HepG2 (cell line): ENCODE data around the gene EPX. TPM values are rescaled to one million over a fixed set of nuclear protein-coding genes. Genes with fewer than 3 reads are reported as not detected.

Experiments
- ATAC-seq: fragments of 200-7000 bp; cut with Tn5 transposase; 3 replicates; pipeline ENCODE4 v1.9.1; 2020; ENCODE audit warnings: mild to moderate bottlenecking, moderate library complexity
- BruUV-seq: library from RNA; stranded (reverse); fragments of 400-500 nt; replicated peaks from 2 replicates; lab custom pipeline; 2021; lab: Mats Ljungman, UMichigan
- CTCF ChIA-PET: fragments of 300-600 bp; formaldehyde crosslinking; extraction: SDS; loops from one replicate; lab custom pipeline; 2021; ENCODE audit warnings: low total read pairs, inconsistent platforms, low intra/inter-chr PET ratio; lab: Yijun Ruan, JAX
- POLR2A ChIA-PET: fragments of 350-600 bp; sonication (Branson Sonifier 250); formaldehyde crosslinking; loops from one replicate; lab custom pipeline; 2020; ENCODE audit warnings: antibody characterized with exemption, inconsistent platforms; lab: Yijun Ruan, JAX
- DNase-seq: peaks from one replicate; pipeline ENCODE4 v3.0.0-alpha.2; 2015; ENCODE audit warnings: low spot score
- FAIRE-seq: peaks from 3 replicates; lab custom pipeline; 2011; peaks lifted over from hg19 to GRCh38; lab: Jason Lieb, UNC
- H2AFZ ChIP-seq: one replicate; pipeline ENCODE4 v1.6.1; 2011; ENCODE audit warnings: low read length, inconsistent platforms
- H3K27ac ChIP-seq: fragments of 300-600 bp; 3 replicates; pipeline ENCODE4 v1.8.0; 2011; ENCODE audit warnings: mixed run types, mild to moderate bottlenecking, mixed read lengths, low read length, inconsistent platforms; ENCODE audit not compliant: insufficient read depth; ENCODE audit errors: extremely low read length
- H3K27me3 ChIP-seq, 2 experiments: fragments of 200-600 bp in 1 of 2; 2 replicates in 1 of 2; 3 replicates in 1 of 2; pipeline versions ENCODE4 v1.6.0 to v1.8.0; 2011; ENCODE audit warnings: low read length in 2 of 2, mild to moderate bottlenecking in 2 of 2, moderate library complexity in 2 of 2, inconsistent platforms in 1 of 2; ENCODE audit not compliant: insufficient read depth in 2 of 2, control insufficient read depth in 1 of 2
- H3K36me3 ChIP-seq, 2 experiments: fragments of 200-600 bp in 1 of 2; replicated peaks in 1 of 2; 2 replicates in 1 of 2; 3 replicates in 1 of 2; pipeline versions ENCODE4 v1.5.1 to v1.8.0; 2011; ENCODE audit warnings: low read length in 2 of 2, inconsistent platforms in 1 of 2; ENCODE audit not compliant: insufficient read depth in 2 of 2, control insufficient read depth in 1 of 2
- H3K4me1 ChIP-seq: 2 replicates; pipeline ENCODE4 v1.5.1; 2012; ENCODE audit warnings: low read length, inconsistent platforms; ENCODE audit not compliant: insufficient read depth
- H3K4me2 ChIP-seq: 2 replicates; pipeline ENCODE4 v1.6.0; 2011; ENCODE audit warnings: low read depth, low read length, inconsistent platforms
- H3K4me3 ChIP-seq, 3 experiments: fragments of 200-600 bp in 1 of 3; sonication (generic), shearing (Covaris generic) in 1 of 3; replicated peaks in 1 of 3; 2 replicates each; pipeline ENCODE4 v1.5.1; 2011 to 2016; ENCODE audit warnings: low read length in 3 of 3, inconsistent platforms in 2 of 3, low read depth in 2 of 3, mild to moderate bottlenecking in 2 of 3, control low read depth in 1 of 3, mixed read lengths in 1 of 3; ENCODE audit not compliant: insufficient read depth in 1 of 3
- H3K79me2 ChIP-seq: one replicate; pipeline ENCODE4 v1.6.1; 2011; ENCODE audit warnings: low read length, inconsistent platforms; ENCODE audit not compliant: insufficient read depth
- H3K9ac ChIP-seq: 2 replicates; pipeline ENCODE4 v1.6.0; 2011; ENCODE audit warnings: mild to moderate bottlenecking, low read depth, low read length, inconsistent platforms; ENCODE audit not compliant: insufficient read depth
- H3K9me3 ChIP-seq: 2 replicates; pipeline ENCODE4 v1.5.1; 2012; ENCODE audit warnings: mild to moderate bottlenecking, low read length
- H4K20me1 ChIP-seq: 2 replicates; pipeline ENCODE4 v1.6.0; 2011; ENCODE audit warnings: inconsistent platforms, mild to moderate bottlenecking, low read length, moderate library complexity; ENCODE audit not compliant: insufficient read depth
- AGO2 ChIP-seq: fragments of 200-400 bp; formaldehyde crosslinking; optimal IDR thresholded peaks from 2 replicates; pipeline ENCODE3; 2017; ENCODE audit warnings: mild to moderate bottlenecking, low read depth, low read length, moderate library complexity
- CCAR2 ChIP-seq: fragments of 200-400 bp; formaldehyde crosslinking; optimal IDR thresholded peaks from 2 replicates; pipeline ENCODE3; 2018; ENCODE audit warnings: low read depth, mild to moderate bottlenecking, low read length, moderate library complexity
- NFATC3 ChIP-seq: sonication (generic); formaldehyde crosslinking; IDR thresholded peaks from 2 replicates; pipeline ENCODE4 v1.5.1; 2020; ENCODE audit warnings: mild to moderate bottlenecking, missing genetic modification reagents
- PAX8 ChIP-seq: sonication (generic); formaldehyde crosslinking; IDR thresholded peaks from 2 replicates; pipeline ENCODE4 v1.8.0; 2022; ENCODE audit warnings: mild to moderate bottlenecking, missing genetic modification reagents, borderline replicate concordance
- PCBP1 ChIP-seq: fragments of 200-400 bp; formaldehyde crosslinking; IDR thresholded peaks from 2 replicates; pipeline ENCODE4 v1.6.1; 2017; ENCODE audit warnings: mild to moderate bottlenecking, low read depth, low read length, borderline replicate concordance
- PHB2 ChIP-seq: fragments of 450-650 bp; IDR thresholded peaks from 2 replicates; pipeline ENCODE4 v1.6.1; 2018; ENCODE audit not compliant: partially characterized antibody
- SCMH1 ChIP-seq: sonication (generic); formaldehyde crosslinking; IDR thresholded peaks from 2 replicates; pipeline ENCODE4 v1.9.0; 2021; ENCODE audit warnings: missing genetic modification reagents, mild to moderate bottlenecking, borderline replicate concordance
- STAG1 ChIP-seq: sonication (generic); formaldehyde crosslinking; IDR thresholded peaks from 2 replicates; pipeline ENCODE4 v1.4.0; 2020; ENCODE audit warnings: missing genetic modification reagents
- ZC3H13 ChIP-seq: sonication (generic); formaldehyde crosslinking; IDR thresholded peaks from 2 replicates; pipeline ENCODE4 v1.8.1; 2023; ENCODE audit warnings: mild to moderate bottlenecking, missing genetic modification reagents, moderate library complexity
- WGBS: methylation state at CpG from one replicate; pipeline ENCODE4 v1.1.6; 2017; ENCODE audit warnings: low lambda C conversion rate; 5-methylcytosine and 5-hydroxymethylcytosine counted together
- in situ Hi-C: cut with HindIII; loops from 2 replicates; pipeline ENCODE4 v1.10.0; 2017; ENCODE audit warnings: low pct_unique_long_range_greater_than_20kb; ENCODE audit not compliant: extremely low pct_ligation_motif_present
- intact Hi-C: fragments of 100-400 bp; cut with micrococcal nuclease; formaldehyde crosslinking; loops from one replicate; pipeline ENCODE4 v1.10.0; 2022; ENCODE audit not compliant: unreplicated experiment
- polyA plus RNA-seq, 8 experiments: library from polyadenylated mRNA; depleted of rRNA in 3 of 8; stranded (reverse) in 7 of 8; unstranded in 1 of 8; fragments of >200 nt; fragmentation: Illumina TruSeq in 4 of 8; extraction: Trizol in 4 of 8; gene quantifications; 2 replicates each; pipeline versions ENCODE4 v1.2.1 to v1.2.3, GENCODE V29; 2011 to 2016; ENCODE audit warnings: low read depth in 4 of 8, missing spikeins in 1 of 8, mixed read lengths in 1 of 8; ENCODE audit not compliant: insufficient read depth in 1 of 8
- total RNA-seq, 5 experiments: library from RNA; depleted of rRNA; stranded (reverse); fragments of >200 nt; fragmentation: Illumina TruSeq; extraction: Trizol; gene quantifications; 2 replicates each; pipeline ENCODE4 v1.2.3, GENCODE V29; 2016; ENCODE audit warnings: low read depth in 1 of 5
- TF ChIP-seq, protein P1 (sequence below): sonication (generic); formaldehyde crosslinking; IDR thresholded peaks from 2 replicates; pipeline ENCODE4 v1.5.0; 2020; ENCODE audit warnings: mild to moderate bottlenecking, missing genetic modification reagents
- TF ChIP-seq, protein P2 (sequence below): IDR thresholded peaks from 2 replicates; pipeline ENCODE4 v1.6.1; 2016; ENCODE audit warnings: low read depth, missing genetic modification reagents, missing compliant biosample characterization
- TF ChIP-seq, protein P3 (sequence below): sonication (generic); formaldehyde crosslinking; IDR thresholded peaks from 2 replicates; pipeline ENCODE4 v1.4.0; 2020; ENCODE audit warnings: missing genetic modification reagents
- TF ChIP-seq, protein P4 (sequence below): sonication (generic); formaldehyde crosslinking; IDR thresholded peaks from 2 replicates; pipeline ENCODE4 v1.5.0; 2020; ENCODE audit warnings: mild to moderate bottlenecking, missing genetic modification reagents, moderate library complexity

EPX gene
- total and polyA plus RNA-seq, 2 of the 13 experiments (the other 11 are each of a cell fraction or from before 2014, with no cell fraction given): not detected

DNA sequence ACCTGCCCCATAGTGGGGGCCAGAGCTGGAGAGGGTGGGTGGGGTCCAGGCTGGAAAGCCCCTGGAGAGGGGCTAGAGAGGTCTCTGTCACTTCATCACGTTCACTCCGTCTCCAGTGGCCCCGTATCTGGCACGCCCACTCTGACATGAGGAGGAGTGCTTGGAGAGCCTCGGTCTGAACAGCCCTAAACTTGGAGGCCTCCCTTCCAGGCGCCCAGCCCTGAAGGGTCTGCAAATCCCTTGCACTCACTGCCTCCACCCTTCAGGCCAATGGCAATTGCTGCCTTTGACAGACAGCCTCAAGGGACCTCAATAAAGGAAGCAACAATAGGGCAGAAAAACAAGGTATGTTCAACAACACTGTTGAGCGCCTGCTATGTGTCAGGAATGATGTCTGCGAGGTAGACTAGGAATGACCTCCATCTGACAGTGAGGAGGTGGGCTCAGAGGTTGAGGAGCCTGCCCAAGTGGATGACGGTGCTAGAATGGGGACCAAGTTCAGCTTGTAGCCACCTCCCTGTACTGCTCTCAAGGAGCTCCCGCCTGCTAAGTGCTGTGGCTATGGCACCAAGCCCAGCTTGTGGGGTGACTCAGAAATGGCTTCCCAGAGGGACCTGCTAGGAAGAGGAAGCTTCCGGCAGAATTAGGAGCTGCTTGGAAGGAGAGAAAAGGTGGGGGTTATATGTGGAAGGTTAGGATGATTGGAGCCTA is 2.9 kb upstream of the EPX start:
- H3K79me2 ChIP-seq: no peaks in the 10 kb centered on the region
- no TSS peak for BruUV-seq
- CTCF ChIA-PET: no interaction called here
- H3K4me1 ChIP-seq: no peaks in the 10 kb centered on the region
- H4K20me1 ChIP-seq: no peaks in the 10 kb centered on the region
- POLR2A ChIA-PET: no interaction called here
- FAIRE-seq: no peak
- H3K4me2 ChIP-seq: no peak overlapping the region
- no peak for ATAC-seq
- WGBS: 26% methylated on average over 7 of the region's 11 CpGs
- no peak overlapping the region for H2AFZ ChIP-seq
- intact Hi-C loops: no loop called here
- peaks cover 0 to 54% of the 10 kb centered on the region in 2 experiments; a peak in 4 of 5 replicates for H3K27me3 ChIP-seq
- H3K4me3 ChIP-seq: no peak overlapping the region
- no peak overlapping the region for H3K27ac ChIP-seq
- no peak for DNase-seq
- H3K36me3 ChIP-seq: no peaks in the 10 kb centered on the region
- H3K9ac ChIP-seq: no peak overlapping the region
- no peaks in the 10 kb centered on the region for H3K9me3 ChIP-seq
- in situ Hi-C loops: no loop called here
- no peak for TF ChIP-seq SCMH1 (CRISPR knock-in tag)
- TF ChIP-seq PAX8 (CRISPR knock-in tag): no peak
- no peak for TF ChIP-seq NFATC3 (CRISPR knock-in tag)
- TF ChIP-seq, protein P1, sequence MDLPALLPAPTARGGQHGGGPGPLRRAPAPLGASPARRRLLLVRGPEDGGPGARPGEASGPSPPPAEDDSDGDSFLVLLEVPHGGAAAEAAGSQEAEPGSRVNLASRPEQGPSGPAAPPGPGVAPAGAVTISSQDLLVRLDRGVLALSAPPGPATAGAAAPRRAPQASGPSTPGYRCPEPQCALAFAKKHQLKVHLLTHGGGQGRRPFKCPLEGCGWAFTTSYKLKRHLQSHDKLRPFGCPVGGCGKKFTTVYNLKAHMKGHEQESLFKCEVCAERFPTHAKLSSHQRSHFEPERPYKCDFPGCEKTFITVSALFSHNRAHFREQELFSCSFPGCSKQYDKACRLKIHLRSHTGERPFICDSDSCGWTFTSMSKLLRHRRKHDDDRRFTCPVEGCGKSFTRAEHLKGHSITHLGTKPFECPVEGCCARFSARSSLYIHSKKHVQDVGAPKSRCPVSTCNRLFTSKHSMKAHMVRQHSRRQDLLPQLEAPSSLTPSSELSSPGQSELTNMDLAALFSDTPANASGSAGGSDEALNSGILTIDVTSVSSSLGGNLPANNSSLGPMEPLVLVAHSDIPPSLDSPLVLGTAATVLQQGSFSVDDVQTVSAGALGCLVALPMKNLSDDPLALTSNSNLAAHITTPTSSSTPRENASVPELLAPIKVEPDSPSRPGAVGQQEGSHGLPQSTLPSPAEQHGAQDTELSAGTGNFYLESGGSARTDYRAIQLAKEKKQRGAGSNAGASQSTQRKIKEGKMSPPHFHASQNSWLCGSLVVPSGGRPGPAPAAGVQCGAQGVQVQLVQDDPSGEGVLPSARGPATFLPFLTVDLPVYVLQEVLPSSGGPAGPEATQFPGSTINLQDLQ (CRISPR knock-in tag): no peak
- TF ChIP-seq, protein P2, sequence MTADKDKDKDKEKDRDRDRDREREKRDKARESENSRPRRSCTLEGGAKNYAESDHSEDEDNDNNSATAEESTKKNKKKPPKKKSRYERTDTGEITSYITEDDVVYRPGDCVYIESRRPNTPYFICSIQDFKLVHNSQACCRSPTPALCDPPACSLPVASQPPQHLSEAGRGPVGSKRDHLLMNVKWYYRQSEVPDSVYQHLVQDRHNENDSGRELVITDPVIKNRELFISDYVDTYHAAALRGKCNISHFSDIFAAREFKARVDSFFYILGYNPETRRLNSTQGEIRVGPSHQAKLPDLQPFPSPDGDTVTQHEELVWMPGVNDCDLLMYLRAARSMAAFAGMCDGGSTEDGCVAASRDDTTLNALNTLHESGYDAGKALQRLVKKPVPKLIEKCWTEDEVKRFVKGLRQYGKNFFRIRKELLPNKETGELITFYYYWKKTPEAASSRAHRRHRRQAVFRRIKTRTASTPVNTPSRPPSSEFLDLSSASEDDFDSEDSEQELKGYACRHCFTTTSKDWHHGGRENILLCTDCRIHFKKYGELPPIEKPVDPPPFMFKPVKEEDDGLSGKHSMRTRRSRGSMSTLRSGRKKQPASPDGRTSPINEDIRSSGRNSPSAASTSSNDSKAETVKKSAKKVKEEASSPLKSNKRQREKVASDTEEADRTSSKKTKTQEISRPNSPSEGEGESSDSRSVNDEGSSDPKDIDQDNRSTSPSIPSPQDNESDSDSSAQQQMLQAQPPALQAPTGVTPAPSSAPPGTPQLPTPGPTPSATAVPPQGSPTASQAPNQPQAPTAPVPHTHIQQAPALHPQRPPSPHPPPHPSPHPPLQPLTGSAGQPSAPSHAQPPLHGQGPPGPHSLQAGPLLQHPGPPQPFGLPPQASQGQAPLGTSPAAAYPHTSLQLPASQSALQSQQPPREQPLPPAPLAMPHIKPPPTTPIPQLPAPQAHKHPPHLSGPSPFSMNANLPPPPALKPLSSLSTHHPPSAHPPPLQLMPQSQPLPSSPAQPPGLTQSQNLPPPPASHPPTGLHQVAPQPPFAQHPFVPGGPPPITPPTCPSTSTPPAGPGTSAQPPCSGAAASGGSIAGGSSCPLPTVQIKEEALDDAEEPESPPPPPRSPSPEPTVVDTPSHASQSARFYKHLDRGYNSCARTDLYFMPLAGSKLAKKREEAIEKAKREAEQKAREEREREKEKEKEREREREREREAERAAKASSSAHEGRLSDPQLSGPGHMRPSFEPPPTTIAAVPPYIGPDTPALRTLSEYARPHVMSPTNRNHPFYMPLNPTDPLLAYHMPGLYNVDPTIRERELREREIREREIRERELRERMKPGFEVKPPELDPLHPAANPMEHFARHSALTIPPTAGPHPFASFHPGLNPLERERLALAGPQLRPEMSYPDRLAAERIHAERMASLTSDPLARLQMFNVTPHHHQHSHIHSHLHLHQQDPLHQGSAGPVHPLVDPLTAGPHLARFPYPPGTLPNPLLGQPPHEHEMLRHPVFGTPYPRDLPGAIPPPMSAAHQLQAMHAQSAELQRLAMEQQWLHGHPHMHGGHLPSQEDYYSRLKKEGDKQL: no peak
- no peak for TF ChIP-seq ZC3H13 (CRISPR knock-in tag)
- TF ChIP-seq, protein P3, sequence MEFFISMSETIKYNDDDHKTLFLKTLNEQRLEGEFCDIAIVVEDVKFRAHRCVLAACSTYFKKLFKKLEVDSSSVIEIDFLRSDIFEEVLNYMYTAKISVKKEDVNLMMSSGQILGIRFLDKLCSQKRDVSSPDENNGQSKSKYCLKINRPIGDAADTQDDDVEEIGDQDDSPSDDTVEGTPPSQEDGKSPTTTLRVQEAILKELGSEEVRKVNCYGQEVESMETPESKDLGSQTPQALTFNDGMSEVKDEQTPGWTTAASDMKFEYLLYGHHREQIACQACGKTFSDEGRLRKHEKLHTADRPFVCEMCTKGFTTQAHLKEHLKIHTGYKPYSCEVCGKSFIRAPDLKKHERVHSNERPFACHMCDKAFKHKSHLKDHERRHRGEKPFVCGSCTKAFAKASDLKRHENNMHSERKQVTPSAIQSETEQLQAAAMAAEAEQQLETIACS (CRISPR knock-in tag): no peak
- no peak for TF ChIP-seq AGO2
- no peak for TF ChIP-seq PHB2
- no peak for TF ChIP-seq CCAR2
- TF ChIP-seq STAG1 (CRISPR knock-in tag): no peak
- TF ChIP-seq PCBP1: no peak
- TF ChIP-seq, protein P4, sequence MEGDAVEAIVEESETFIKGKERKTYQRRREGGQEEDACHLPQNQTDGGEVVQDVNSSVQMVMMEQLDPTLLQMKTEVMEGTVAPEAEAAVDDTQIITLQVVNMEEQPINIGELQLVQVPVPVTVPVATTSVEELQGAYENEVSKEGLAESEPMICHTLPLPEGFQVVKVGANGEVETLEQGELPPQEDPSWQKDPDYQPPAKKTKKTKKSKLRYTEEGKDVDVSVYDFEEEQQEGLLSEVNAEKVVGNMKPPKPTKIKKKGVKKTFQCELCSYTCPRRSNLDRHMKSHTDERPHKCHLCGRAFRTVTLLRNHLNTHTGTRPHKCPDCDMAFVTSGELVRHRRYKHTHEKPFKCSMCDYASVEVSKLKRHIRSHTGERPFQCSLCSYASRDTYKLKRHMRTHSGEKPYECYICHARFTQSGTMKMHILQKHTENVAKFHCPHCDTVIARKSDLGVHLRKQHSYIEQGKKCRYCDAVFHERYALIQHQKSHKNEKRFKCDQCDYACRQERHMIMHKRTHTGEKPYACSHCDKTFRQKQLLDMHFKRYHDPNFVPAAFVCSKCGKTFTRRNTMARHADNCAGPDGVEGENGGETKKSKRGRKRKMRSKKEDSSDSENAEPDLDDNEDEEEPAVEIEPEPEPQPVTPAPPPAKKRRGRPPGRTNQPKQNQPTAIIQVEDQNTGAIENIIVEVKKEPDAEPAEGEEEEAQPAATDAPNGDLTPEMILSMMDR: no peak
